HG02981 (cell line): ENCODE measurements around the gene LKAAEAR1.
"Not testable (repeated sequence)": the region's sequence is repeated elsewhere in the genome, so short reads cannot be mapped to it uniquely, and the experiment has no call there.

Source experiments
- ATAC-seq: cut with Tn5 transposase; IDR thresholded peaks from one replicate; pipeline ENCODE4 v1.9.1; 2021; ENCODE audit warnings: mild to moderate bottlenecking, moderate library complexity; ENCODE audit not compliant: unreplicated experiment

The LKAAEAR1 gene

DNA sequence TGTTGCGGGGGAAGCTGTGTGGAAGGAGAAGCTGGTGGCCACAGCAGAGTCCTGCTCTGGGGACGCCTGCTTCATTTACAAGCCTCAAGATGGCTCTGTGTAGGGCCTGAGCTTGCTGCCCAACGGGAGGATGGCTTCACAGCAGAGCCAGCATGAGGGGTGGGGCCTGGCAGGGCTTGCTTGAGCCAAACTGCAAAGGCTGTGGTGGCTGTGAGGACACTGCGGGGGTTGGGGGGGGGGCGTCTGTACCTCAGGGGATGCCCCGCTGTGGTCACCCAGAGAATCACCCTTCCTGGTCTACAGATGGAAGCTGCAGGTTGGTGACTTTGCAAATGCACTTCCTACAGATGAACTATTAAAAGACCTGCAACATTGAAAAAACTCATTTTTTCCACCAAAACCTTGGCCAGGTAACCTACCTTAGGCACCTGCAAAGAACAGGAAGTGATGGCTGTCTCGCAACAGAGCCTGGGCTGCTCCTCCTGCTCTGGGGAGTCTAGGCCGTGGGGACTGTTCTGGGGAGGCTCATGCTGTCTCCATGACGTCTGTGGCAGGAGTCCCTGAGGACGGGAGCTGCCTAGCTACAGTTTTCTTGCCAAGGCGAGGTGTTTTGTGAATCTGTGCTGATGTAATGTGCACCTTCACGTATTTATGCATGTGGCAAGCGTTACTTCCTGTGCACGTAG lies 15.8 kb upstream of the LKAAEAR1 start:
- ATAC-seq, result no peak

DNA sequence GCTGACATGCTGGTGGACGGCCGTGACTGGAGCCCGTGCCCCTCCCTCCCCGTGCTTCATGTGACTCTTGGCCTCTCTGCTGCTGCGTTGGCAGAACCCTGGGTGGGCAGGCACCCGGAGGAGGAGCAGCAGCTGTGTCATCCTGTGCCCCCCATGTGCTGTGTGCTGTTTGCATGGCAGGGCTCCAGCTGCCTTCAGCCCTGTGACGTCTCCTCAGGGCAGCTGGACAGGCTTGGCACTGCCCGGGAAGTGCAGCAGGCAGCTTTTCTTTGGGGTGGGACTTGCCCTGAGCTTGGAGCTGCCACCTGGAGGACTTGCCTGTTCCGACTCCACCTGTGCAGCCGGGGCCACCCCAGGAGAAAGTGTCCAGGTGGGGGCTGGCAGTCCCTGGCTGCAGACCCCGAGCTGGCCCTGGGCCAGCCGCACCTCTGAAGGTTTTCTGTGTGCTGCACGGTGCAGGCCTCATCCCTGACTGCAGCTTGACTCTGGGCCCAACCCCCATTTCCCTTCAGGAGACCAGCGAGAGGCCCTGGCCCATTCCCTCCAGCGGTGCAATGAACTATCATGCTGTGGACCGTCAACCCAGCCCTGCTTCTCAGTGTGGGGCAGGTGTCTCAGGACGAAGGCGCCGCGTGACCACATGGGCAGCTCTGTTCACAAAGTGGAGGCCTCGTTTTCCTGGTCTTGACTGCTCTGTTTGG lies 15.0 kb upstream of the LKAAEAR1 start:
- ATAC-seq, result no peak

DNA sequence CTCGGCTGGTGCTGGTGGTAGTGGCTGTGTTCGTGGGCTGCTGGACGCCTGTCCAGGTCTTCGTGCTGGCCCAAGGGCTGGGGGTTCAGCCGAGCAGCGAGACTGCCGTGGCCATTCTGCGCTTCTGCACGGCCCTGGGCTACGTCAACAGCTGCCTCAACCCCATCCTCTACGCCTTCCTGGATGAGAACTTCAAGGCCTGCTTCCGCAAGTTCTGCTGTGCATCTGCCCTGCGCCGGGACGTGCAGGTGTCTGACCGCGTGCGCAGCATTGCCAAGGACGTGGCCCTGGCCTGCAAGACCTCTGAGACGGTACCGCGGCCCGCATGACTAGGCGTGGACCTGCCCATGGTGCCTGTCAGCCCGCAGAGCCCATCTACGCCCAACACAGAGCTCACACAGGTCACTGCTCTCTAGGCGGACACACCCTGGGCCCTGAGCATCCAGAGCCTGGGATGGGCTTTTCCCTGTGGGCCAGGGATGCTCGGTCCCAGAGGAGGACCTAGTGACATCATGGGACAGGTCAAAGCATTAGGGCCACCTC lies 14.3 kb upstream of the LKAAEAR1 start:
- no peak for ATAC-seq

DNA sequence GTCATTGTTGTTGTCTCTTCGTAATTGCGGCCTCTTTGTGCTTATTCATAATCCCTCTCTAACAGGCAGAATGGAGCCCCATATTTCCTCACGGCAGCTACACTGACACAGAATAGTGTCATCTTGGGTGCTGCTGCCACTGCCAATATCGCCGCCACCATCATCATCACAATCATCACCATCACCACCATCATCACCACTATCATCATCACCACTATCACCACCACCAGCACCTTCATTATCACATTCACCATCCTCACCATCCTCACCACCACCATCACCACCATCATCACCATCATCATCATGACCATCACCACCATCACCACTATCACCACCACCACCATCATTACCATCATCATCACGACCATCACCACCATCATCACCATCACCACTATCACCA lies 12.3 kb upstream of the LKAAEAR1 start:
- no peak for ATAC-seq

DNA sequence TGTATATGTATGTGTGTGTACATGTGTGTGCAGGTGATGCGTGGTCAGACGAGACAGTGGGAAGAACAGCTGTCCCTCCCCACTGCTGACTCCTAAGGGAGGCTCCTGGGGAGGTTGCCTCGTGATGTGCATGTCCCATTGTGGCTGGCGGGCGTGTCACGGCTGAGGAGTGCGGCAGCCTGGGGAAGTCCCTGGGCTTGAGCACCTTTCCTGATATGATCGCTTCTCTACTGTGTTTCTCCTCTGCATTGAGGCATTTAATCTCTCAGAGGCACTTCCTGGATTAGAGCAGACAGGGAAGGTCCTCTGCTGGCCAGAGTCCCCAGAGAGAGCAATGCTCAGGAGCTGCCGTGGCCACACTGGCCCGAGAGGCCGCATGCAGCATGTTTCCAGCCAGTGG lies 11.7 kb upstream of the LKAAEAR1 start:
- ATAC-seq, result no peak

DNA sequence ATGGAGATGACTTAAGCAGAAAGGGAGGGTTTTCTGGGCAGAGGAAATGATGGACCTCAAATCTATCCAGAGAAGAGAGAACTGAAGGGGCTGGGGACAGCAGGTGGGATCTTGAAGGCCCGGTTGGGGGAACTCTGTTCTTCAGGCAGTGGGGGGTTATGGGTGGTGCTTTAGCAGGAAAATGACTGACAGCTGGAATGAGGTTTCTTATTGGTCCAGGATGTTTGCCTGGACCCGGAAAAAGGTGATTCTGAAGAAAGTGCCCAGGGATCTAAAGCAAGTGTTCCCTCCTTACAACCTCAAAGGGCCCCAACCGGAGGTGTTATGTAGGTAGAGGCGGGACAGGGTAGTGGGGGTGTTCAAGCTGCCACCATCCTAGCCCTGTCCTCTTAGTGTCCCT lies 11.3 kb upstream of the LKAAEAR1 start:
- no peak for ATAC-seq

DNA sequence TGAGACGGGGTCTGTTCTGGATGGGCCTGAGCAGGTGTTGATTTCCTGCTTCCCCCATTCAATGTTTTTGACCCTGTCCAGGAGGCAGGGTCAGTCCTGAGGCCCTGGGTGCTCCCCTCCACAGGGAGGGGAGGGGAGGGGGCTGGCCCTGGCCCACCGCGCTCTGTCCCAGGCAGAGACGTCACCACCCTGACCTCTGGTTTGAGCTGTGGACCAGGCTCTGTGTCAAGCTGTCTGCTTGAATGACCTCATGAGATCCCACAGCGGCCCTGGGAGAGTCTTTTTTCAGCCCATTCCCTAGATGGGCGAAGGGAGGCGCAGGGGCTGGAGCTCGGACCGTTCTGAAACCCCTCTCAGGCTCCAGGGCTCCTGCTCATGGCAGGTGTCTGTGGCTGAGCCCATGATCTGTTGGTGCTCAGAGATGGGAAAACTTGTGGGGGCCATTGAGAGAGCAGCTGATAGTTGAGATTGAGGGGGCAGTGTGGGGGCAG lies 8.9 kb upstream of the LKAAEAR1 start:
- no peak for ATAC-seq

DNA sequence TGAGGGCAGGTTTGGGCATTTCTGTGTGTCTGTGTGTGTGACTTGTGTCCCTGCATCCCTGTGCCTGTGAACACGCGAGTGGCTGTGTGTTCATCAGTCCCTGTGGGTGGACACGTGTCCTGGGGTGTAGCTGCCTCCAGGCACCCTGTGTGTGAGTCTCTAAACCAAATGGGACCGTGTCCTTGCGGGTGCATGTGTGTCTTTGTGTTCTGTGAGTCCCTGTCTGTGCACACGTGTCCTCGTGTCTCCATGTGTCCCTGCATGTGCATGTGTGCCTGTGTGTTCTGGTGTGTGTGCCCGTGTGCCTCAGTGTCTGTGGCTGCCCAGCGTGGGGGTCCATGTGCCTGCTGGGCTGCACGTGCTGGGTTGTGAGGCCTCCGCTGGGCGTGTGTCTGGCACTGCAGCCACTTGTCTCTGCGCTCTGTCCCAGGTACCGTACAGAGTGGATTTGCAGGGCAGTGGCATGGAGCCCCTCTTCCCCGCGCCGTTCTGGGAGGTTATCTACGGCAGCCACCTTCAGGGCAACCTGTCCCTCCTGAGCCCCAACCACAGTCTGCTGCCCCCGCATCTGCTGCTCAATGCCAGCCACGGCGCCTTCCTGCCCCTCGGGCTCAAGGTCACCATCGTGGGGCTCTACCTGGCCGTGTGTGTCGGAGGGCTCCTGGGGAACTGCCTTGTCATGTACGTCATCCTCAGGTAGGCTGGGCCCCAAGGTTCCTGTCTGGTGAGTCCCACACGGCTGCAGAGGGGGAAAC lies 8.2 kb upstream of the LKAAEAR1 start:
- ATAC-seq, result no peak

DNA sequence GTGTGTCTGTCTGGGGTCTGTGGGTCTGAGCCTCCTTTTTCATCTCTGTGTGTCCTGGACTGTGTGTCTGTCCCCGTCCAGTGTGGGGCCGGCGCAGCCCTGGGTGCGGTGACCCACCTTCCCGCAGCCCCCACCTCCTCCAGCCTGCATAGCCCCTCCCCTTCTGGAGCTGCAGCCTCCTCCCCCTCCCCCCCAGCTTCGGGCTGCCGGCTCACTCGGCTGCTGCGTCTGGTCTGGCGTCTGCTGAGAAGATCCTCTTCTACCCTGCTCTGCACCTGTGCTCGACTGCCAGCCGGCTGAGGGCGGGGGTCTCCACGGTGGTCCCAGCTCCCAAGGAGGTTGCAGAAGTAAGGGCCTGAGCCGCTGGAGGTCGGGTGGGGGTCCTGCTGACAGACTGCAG lies 7.6 kb upstream of the LKAAEAR1 start:
- ATAC-seq, result no peak

DNA sequence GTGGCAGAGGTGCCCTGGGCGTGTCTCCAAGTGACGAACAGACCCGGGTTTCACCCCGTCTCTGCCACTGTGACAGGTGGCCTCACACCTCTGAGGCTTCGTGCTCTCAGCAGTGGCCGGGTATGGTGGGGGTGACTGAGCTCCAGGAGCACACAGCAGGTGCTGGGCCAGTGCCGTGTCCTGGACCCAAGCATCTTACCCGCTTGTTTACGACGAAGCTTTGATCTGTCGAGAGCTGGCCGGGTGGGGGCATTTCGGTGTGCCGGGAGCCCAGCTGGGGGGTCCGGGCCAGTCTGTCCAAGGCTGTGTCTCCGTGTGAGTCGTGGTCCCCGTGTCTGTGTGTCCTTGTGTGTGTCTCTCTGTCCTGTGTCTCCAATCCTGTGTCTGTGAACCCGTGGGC lies 7.1 kb upstream of the LKAAEAR1 start:
- ATAC-seq, result no peak

DNA sequence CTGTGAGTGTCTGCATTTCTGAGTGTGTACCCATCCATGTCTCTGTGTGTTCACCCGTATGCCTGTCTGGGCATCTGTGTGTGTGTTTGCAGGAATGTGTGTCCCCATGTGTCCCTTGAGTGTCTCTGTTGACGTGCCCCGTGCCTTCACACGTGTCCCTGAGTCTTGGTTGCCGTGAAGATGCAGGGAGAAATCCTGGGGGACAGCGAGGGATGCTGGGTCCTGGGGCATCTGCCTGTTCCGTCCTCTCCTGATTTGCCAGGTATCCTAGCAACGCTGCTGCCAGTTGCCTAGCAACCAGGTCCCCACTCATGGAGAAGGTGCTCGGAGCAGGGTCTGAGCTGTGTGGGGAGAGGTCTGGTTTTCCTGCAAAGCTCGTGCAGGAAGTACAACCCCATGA lies 6.0 kb upstream of the LKAAEAR1 start:
- no peak for ATAC-seq

DNA sequence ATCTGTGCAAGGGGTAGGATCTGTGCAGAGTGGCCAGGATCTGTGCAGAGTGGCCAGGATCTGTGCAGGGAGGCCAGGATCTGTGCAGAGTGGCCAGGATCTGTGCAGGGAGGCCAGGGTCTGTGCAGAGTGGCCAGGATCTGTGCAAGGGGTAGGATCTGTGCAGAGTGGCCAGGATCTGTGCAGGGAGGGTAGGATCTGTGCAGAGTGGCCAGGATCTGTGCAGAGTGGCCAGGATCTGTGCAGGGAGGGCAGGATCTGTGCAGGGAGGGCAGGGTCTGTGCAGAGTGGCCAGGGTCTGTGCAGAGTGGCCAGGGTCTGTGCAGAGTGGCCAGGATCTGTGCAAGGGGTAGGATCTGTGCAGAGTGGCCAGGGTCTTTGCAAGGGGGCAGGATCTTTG lies 4.4 kb upstream of the LKAAEAR1 start:
- ATAC-seq, result not testable (repeated sequence)

DNA sequence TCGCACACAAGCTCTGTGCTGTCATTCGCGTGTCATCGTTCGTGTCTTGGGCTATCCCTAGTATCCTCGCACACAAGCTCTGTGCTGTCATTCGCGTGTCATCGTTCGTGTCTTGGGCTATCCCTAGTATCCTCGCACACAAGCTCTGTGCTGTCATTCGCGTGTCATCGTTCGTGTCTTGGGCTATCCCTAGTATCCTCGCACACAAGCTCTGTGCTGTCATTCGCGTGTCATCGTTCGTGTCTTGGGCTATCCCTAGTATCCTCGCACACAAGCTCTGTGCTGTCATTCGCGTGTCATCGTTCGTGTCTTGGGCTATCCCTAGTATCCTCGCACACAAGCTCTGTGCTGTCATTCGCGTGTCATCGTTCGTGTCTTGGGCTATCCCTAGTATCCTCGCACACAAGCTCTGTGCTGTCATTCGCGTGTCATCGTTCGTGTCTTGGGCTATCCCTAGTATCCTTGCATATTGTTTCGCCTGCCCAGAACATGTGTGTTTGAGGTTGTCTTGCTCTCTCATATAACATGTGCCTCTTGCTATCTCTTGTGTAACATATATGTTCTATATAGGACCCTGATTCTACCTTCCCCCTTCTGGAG lies 3.1 kb upstream of the LKAAEAR1 start:
- ATAC-seq, result not testable (repeated sequence)

DNA sequence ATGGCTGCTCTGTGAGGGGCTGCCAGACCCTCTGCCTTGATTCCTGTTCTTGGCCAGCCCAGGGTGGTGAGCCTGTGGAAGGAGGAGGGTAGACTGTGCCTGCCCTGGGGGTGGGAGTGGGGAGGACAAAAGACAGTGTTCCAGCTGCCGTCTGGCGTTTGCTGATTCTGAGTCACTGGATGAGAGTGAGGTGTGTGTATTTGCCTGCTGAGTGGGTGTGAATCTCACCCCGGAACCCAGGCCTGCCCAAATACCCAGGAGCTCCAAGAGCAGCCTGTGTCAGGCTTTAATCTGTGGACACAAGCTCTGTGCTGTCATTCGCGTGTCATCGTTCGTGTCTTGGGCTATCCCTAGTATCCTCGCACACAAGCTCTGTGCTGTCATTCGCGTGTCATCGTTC lies 2.6 kb upstream of the LKAAEAR1 start:
- no peak for ATAC-seq

DNA sequence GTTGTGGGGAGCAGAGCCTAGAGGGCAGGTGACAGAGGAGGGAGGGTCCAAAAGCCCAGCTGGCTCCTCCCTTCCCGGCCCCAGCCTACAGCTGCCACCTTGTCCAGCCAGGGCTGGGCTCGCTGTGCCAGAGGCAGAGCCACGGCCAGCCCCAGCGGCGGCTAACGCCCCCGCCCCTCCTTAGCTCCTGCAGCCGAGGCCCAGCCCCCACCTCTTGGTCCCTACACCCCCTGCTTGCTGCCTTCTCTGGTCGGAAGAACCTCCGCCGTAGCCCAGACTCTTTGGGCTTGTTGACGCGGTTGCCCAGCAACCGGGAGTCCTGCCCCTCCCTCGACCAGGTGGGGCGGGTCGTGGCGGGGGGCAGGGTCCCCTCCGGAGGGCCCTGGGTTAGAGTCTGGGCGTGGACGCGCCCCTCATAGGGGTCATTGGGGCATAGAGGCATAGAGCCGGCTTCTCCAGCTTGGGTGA lies 521 bp upstream of the LKAAEAR1 start:
- no peak for ATAC-seq

DNA sequence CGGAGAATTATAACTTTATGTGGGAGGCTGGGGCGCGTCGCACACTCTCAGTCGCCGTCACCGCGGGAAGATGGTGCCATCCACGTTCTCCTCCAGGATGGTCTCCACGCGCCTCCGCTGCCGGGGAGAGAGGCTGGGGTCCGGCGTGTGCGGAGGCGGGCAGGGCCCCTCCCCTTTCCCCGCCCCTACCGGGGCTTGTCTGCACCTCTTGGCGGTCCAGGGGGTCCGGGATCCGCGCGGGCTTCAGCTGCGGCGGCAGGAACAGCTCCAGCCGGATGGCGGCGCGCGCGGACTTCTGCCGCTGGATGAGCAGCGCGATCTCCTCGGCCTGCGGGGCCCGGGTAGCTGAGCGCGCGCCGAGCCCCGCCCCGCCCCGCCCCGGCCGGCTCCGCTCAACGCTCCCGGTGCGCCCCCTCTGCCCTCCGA lies 807 bp downstream of the LKAAEAR1 start:
- no peak for ATAC-seq

DNA sequence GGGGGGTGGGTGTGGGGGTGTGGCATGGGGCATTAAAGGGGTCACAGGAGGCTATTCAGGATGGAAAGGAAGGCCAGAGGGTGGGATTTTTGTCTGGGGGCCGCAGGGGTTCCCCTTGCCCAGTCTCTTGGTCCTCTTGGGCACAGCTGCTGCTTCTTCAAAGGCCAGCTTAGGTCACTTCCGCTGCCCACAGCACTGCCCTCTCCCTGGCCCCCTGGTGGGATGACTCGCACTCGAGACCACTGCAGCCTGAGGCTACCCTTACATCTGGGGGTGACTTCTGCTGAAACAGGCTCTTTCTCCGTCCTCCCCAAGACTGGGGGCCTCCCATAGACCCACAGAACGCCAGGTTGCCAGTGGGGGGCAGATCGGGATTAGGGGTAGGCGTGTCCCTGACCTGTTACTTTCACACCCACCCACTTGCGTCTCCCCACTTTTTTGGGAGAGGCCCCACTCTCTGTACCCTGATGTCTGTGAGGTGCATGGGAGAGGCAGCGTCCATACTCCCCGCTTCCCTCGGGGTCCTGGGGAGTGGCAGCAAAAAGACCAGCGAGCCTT lies 1.3 kb downstream of the LKAAEAR1 start:
- no peak for ATAC-seq

DNA sequence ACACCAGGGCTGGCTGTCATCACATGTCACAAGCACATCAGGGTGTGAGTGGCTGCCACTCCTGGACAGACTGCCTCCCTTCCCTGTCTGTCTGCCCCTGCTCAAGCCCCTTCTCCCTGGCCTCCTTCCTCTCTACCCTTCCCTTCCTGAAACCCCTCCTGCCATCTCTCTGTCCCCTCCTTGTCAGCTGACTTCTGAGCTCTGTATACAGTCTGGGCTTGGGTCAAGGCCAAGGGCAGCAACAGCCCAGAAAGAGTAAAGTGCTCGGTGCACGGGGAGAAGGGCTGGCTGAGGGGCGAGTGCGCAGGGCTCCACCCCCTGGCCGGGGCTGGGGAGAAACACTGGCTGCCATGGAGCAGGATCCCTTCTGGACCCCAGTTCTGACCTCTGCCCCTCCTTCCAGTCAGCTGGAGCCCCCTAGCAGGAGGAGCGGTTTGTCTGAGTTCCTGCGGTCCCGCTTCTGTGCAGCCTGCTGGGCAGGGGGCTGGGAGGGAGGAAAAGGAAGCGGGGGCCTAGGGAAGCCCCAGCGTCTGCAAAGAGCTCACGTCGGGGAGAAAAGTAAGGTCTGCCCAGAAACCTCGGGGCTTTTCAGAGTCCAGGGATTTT lies 2.0 kb downstream of the LKAAEAR1 start:
- no peak for ATAC-seq

DNA sequence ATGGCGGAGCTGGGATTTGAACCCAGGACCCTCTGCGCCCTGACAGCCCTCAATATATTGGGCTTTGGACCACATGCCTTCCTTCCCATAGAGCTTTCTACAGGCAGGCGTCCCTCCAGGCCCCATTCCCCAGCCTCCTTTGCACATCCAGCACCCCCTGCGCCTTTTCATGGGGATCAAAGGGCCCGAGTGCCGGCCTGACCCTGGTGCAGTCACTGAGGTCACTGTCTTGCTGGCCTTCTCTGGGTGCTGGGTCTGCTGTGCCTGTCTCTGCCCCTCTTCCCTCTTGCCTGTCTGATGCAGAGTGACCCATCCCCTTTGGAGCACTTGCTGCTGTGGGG lies 2.6 kb downstream of the LKAAEAR1 start:
- ATAC-seq, result no peak

DNA sequence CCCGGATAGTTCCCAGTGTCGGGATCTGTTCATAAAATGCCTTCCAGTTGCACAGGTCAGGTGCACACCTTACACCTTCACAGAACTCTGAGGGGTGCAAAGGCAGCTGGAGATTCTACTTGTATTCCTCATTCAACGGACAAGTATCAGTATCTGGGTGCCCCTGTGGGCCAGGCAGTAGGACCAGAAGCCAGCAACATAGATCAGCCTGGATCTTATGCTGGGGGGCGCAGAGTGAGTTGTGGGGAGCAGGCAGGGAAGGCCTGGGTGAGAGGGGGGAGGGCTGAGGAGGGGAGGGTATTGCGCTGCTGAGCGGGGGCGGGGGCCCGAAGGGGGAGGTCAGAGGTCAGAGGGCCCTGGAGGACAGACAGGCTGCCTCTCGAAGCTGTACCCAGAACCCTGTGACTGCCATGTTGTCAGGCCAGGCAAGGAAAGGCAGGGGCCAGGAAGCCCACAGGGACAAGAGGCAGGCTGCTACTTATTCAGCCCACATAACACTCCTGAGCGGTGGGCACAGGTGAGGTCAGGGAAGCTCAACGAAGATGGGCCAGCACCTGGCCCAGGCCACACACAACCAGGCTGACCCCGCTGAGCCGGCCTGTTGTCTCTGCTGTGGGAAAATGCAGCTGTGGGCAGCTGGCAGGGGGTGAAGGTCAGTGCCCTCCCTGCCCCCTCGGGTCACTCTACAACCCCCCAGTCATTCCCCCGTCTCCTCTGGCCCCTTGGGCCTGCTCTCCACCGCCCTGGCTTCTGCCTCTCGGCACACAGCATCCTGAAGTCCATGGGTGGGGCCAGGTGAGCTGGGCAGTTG lies 3.2 kb downstream of the LKAAEAR1 start:
- no peak for ATAC-seq
